Vagina (tissue), 2 donors: Measurements from ENCODE around the gene GPC2. TPM values are rescaled to one million over a fixed set of nuclear protein-coding genes. Genes with fewer than 3 reads are reported as not detected.
"Not testable (repeated sequence)": the region's sequence is repeated elsewhere in the genome, so short reads cannot be mapped to it uniquely, and the experiment has no call there.

Source experiments
- DNase-seq, 2 donors: peaks; one replicate each; pipeline ENCODE4 v3.0.0-alpha.2; 2017; ENCODE audit errors: extremely low spot score in 2 of 2
- H3K27ac ChIP-seq: fragments of 200-600 bp; sonication (generic); one replicate; pipeline ENCODE4 v1.5.1; 2019
- H3K27me3 ChIP-seq: fragments of 200-600 bp; sonication (generic); one replicate; pipeline ENCODE4 v1.5.1; 2019
- H3K36me3 ChIP-seq, 2 donors: fragments of 200-600 bp; sonication (generic); one replicate each; pipeline ENCODE4 v1.5.1; 2017 to 2019
- H3K4me1 ChIP-seq: fragments of 200-600 bp; sonication (generic); one replicate; pipeline ENCODE4 v1.5.1; 2019
- H3K4me3 ChIP-seq, 2 donors: fragments of 200-600 bp; sonication (generic); 1 replicate in 1 of 2; 2 replicates in 1 of 2; pipeline ENCODE4 v1.5.1; 2016 to 2019
- H3K9me3 ChIP-seq: fragments of 200-600 bp; sonication (generic); one replicate; pipeline ENCODE4 v1.5.1; 2019
- POLR2A ChIP-seq, 2 donors: fragments of 450-650 bp; IDR thresholded peaks; one replicate each; pipeline ENCODE4 v1.6.1; 2017; ENCODE audit warnings: antibody characterized with exemption in 2 of 2, mild to moderate bottlenecking in 2 of 2, moderate library complexity in 2 of 2
- POLR2AphosphoS5 ChIP-seq, 2 donors: sonication (generic); formaldehyde crosslinking; IDR thresholded peaks; one replicate each; pipeline ENCODE4 v1.9.0; 2017; ENCODE audit warnings: antibody characterized with exemption in 2 of 2, mild to moderate bottlenecking in 2 of 2, low read depth in 1 of 2; ENCODE audit not compliant: insufficient read depth in 1 of 2
- intact Hi-C: fragments of 100-400 bp; cut with DNase I; formaldehyde crosslinking; loops from one replicate; pipeline ENCODE4 v1.15.1; 2023
- total RNA-seq: library from RNA; depleted of rRNA; stranded (reverse); fragments of >200 nt; gene quantifications from one replicate; pipeline ENCODE4 v1.2.3, GENCODE V29; 2016
- TF ChIP-seq, protein P1 (sequence below), 3 experiments: fragments of 450-650 bp in 2 of 3; fragments of 200-600 bp in 1 of 3; sonication (generic) in 1 of 3; IDR thresholded peaks; one replicate each; pipeline ENCODE4 v1.5.1; 2017 to 2019; ENCODE audit warnings: antibody characterized with exemption in 3 of 3, mild to moderate bottlenecking in 2 of 3, moderate library complexity in 2 of 3

The GPC2 gene
- total RNA-seq, 1 donor from 2014 or later = 7.4 TPM

- DNase-seq = no peak
- H3K27ac ChIP-seq = no peak overlapping the region
- intact Hi-C loops = loop anchor here (10.0 kb wide), 1 partner anchor 81 kb away; no protein-coding TSS in a partner anchor
Measured at GRCh38 chr7:100215895-100216294, 38.7 kb upstream of the GPC2 start.

GRCh38 chr7:100214356-100214755 is 37.2 kb upstream of the GPC2 start:
- H3K27ac ChIP-seq, H3K4me3 ChIP-seq, DNase-seq, H3K36me3 ChIP-seq, H3K9me3 ChIP-seq, H3K27me3 ChIP-seq, H3K4me1 ChIP-seq: not testable (repeated sequence)
- intact Hi-C loops = loop anchor here (10.0 kb wide), 1 partner anchor 80 kb away; no protein-coding TSS in a partner anchor

More at GRCh38 chr7:100215895-100216294, 38.7 kb upstream of the GPC2 start:
- no peaks in the 10 kb centered on the region for H3K36me3 ChIP-seq
- H3K4me3 ChIP-seq = no peak overlapping the region
- TF ChIP-seq POLR2AphosphoS5 (IDR thresholded peaks at IDR 0.05; ENCODE audit: insufficient read depth in 1 of 2, low read depth in 1 of 2) (peak in 1 of 2 donors; percentile 12), POLR2A (IDR thresholded peaks at IDR 0.05) (no peak)
- TF ChIP-seq, protein P1, sequence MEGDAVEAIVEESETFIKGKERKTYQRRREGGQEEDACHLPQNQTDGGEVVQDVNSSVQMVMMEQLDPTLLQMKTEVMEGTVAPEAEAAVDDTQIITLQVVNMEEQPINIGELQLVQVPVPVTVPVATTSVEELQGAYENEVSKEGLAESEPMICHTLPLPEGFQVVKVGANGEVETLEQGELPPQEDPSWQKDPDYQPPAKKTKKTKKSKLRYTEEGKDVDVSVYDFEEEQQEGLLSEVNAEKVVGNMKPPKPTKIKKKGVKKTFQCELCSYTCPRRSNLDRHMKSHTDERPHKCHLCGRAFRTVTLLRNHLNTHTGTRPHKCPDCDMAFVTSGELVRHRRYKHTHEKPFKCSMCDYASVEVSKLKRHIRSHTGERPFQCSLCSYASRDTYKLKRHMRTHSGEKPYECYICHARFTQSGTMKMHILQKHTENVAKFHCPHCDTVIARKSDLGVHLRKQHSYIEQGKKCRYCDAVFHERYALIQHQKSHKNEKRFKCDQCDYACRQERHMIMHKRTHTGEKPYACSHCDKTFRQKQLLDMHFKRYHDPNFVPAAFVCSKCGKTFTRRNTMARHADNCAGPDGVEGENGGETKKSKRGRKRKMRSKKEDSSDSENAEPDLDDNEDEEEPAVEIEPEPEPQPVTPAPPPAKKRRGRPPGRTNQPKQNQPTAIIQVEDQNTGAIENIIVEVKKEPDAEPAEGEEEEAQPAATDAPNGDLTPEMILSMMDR (IDR thresholded peaks at IDR 0.05) = no peak
- H3K4me1 ChIP-seq = peaks cover 4% of the 10 kb centered on the region
- H3K9me3 ChIP-seq = no peaks in the 10 kb centered on the region
- no peaks in the 10 kb centered on the region for H3K27me3 ChIP-seq

DNA sequence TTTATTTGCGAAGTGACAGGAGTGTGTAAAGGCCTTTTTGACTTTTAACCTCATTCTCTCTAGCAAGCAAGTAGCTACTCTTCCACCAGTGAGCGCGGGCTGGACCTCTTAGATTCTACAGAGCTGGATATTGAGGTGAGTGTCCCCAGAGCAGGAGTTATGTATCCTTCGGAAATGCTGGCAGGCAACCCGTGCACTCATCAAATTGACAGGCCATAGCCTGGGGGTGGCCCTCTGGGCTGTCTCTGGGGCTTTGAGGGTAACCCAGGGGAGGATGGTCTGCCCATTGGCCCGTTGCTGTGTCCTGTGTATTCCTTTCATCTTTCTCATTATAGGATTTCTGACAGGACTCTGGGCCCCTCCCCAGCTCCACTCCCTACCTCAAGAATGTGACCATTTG is 36.5 kb upstream of the GPC2 start:
- no peaks in the 10 kb centered on the region for H3K36me3 ChIP-seq
- no peaks in the 10 kb centered on the region for H3K27me3 ChIP-seq
- no peaks in the 10 kb centered on the region for H3K9me3 ChIP-seq
- intact Hi-C loops = loop anchor here (10.0 kb wide), 1 partner anchor 79 kb away; no protein-coding TSS in a partner anchor
- H3K4me1 ChIP-seq = peaks cover 4% of the 10 kb centered on the region
- DNase-seq = no peak
- no peak overlapping the region for H3K27ac ChIP-seq
- no peak overlapping the region for H3K4me3 ChIP-seq
- TF ChIP-seq, protein P1 (IDR thresholded peaks at IDR 0.05) = no peak
- TF ChIP-seq POLR2A (IDR thresholded peaks at IDR 0.05) (no peak), POLR2AphosphoS5 (IDR thresholded peaks at IDR 0.05; ENCODE audit: insufficient read depth in 1 of 2, low read depth in 1 of 2) (no peak)

- no peak for DNase-seq
- Histone ChIP-seq H3K27me3 (no peaks in the 10 kb centered on the region), H3K4me1 (peaks cover 4% of the 10 kb centered on the region), H3K4me3 (no peak overlapping the region), H3K9me3 (no peaks in the 10 kb centered on the region), H3K27ac (no peak overlapping the region), H3K36me3 (no peaks in the 10 kb centered on the region)
- intact Hi-C loops = loop anchor here (10.0 kb wide), 1 partner anchor 78 kb away; no protein-coding TSS in a partner anchor
- TF ChIP-seq POLR2A (IDR thresholded peaks at IDR 0.05) = no peak
- no peak for TF ChIP-seq POLR2AphosphoS5 (IDR thresholded peaks at IDR 0.05; ENCODE audit: insufficient read depth in 1 of 2, low read depth in 1 of 2)
- TF ChIP-seq, protein P1 (IDR thresholded peaks at IDR 0.05) = no peak
Measured at GRCh38 chr7:100212631-100213286, 35.6 kb upstream of the GPC2 start.

DNA sequence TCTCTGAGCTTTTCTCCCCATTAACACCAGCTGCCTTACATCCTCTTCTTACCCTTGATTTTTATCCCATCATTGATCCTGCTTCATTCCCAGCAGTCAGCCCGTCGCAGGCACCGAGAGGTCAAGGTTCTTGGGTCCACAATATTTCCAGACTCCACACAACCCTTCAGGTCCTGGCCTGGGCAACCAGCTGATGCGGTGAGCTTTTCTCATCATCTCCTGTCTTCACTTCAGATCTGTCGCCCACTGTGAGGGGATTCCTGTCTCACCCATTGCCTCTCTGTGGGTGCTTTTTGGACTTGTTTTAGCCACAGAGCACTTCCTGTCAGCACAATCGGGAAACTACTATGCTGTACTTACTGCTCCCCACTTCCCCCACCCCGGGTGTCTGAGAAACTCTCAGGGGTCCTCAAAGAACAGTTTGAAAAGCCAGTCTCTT is 34.2 kb upstream of the GPC2 start:
- Histone ChIP-seq H3K4me3 (no peak overlapping the region), H3K36me3 (no peaks in the 10 kb centered on the region), H3K27me3 (no peaks in the 10 kb centered on the region), H3K27ac (no peak overlapping the region), H3K4me1 (peaks cover 4% of the 10 kb centered on the region), H3K9me3 (no peaks in the 10 kb centered on the region)
- TF ChIP-seq POLR2A (IDR thresholded peaks at IDR 0.05) (no peak), POLR2AphosphoS5 (IDR thresholded peaks at IDR 0.05; ENCODE audit: insufficient read depth in 1 of 2, low read depth in 1 of 2) (no peak)
- TF ChIP-seq, protein P1 (IDR thresholded peaks at IDR 0.05) = no peak
- intact Hi-C loops = loop anchor here (10.0 kb wide), 1 partner anchor 77 kb away; no protein-coding TSS in a partner anchor
- no peak for DNase-seq
